ENCODE measurements around the gene CLSTN3. TPM values are rescaled to one million over a fixed set of nuclear protein-coding genes. Genes with fewer than 3 reads are reported as not detected.

Gene CLSTN3
- total RNA-seq, 1 donor from 2014 or later = 57.5 TPM

GRCh38 chr12:7117670-7118069 lies 12.5 kb upstream of the CLSTN3 start:
- TF ChIP-seq CTCF (conservative IDR thresholded peaks at IDR 0.05; ENCODE audit: low read depth, low read length) = no peak

GRCh38 chr12:7118881-7119280 lies 11.3 kb upstream of the CLSTN3 start:
- no peak for DNase-seq (ENCODE audit: low read depth)
- no peak overlapping the region for H3K4me3 ChIP-seq (ENCODE audit: low read depth, low read length)
- no peak for TF ChIP-seq CTCF (conservative IDR thresholded peaks at IDR 0.05; ENCODE audit: low read depth, low read length)

More at GRCh38 chr12:7117670-7118069, 12.5 kb upstream of the CLSTN3 start:
- no peak overlapping the region for H3K4me3 ChIP-seq (ENCODE audit: low read depth, low read length)
- DNase-seq (ENCODE audit: low read depth) = no peak

GRCh38 chr12:7120166-7120565 lies 10.0 kb upstream of the CLSTN3 start:
- TF ChIP-seq CTCF (conservative IDR thresholded peaks at IDR 0.05; ENCODE audit: low read depth, low read length) = no peak
- no peak for DNase-seq (ENCODE audit: low read depth)
- no peak overlapping the region for H3K4me3 ChIP-seq (ENCODE audit: low read depth, low read length)

- H3K4me3 ChIP-seq (ENCODE audit: low read depth, low read length) = no peak overlapping the region
- no peak for TF ChIP-seq CTCF (conservative IDR thresholded peaks at IDR 0.05; ENCODE audit: low read depth, low read length)
- no peak for DNase-seq (ENCODE audit: low read depth)
Measured at GRCh38 chr12:7121324-7121723, 8.8 kb upstream of the CLSTN3 start.

DNA sequence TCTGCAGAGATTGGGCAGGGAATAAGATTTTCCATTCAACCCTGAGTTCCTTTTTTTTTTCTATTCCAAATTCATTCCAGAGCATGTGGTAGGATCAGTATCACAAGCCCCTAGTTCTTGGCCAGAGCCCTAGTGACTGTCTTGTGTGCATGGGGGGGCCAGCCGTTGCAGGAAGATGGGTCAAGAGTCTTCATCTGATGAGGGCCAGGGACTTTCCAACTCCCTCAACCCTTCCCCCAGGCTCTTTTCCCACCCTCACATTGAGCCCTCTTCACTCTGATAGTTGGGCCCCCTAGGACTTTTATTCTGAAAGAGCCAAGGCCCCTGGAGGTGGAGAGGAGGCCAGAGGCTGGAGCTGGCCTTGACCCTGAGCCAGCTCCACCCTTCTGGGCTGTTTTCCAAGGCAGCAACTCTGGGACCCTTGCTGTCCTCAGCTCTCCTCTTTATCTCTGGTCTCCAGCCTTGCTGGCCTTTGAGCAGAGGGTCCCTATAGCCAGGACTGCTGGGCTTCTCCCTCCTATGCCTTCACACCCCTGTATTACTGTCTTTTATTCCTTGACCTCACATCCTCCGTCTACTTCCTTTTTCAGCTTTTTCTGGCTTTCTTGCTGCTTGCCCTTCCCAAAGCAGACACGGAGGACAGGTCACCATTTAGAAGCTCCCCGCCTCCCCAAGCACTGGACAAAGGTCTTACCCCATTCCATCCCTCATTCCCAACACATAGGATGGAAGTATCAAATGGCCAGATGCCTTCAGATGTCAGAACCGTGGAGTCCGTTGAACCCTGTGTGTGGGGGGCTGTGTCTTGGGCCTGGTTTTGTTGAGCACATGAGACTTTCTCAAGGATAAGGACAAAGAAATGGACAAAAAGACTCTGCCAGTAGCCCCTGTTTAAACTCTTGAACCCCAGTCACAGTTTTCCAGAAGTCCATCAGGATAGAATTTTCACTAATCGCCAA lies 7.1 kb upstream of the CLSTN3 start:
- DNase-seq (ENCODE audit: low read depth) = no peak
- TF ChIP-seq CTCF (conservative IDR thresholded peaks at IDR 0.05; ENCODE audit: low read depth, low read length) = no peak
- H3K4me3 ChIP-seq (ENCODE audit: low read depth, low read length) = no peak overlapping the region

- H3K4me3 ChIP-seq (ENCODE audit: low read depth, low read length) = no peak overlapping the region
- DNase-seq (ENCODE audit: low read depth) = no peak
- TF ChIP-seq CTCF (conservative IDR thresholded peaks at IDR 0.05; ENCODE audit: low read depth, low read length) = no peak
Measured at GRCh38 chr12:7123806-7124522, 6.2 kb upstream of the CLSTN3 start.
